GM19035 (cell line): ENCODE data around the gene GTF2A2.
"Not testable (repeated sequence)": the region's sequence is repeated elsewhere in the genome, so short reads cannot be mapped to it uniquely, and the experiment has no call there.

Experiments
- ATAC-seq: cut with Tn5 transposase; IDR thresholded peaks from one replicate; pipeline ENCODE4 v1.9.1; 2021; ENCODE audit not compliant: unreplicated experiment

Gene GTF2A2, protein sequence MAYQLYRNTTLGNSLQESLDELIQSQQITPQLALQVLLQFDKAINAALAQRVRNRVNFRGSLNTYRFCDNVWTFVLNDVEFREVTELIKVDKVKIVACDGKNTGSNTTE

DNA sequence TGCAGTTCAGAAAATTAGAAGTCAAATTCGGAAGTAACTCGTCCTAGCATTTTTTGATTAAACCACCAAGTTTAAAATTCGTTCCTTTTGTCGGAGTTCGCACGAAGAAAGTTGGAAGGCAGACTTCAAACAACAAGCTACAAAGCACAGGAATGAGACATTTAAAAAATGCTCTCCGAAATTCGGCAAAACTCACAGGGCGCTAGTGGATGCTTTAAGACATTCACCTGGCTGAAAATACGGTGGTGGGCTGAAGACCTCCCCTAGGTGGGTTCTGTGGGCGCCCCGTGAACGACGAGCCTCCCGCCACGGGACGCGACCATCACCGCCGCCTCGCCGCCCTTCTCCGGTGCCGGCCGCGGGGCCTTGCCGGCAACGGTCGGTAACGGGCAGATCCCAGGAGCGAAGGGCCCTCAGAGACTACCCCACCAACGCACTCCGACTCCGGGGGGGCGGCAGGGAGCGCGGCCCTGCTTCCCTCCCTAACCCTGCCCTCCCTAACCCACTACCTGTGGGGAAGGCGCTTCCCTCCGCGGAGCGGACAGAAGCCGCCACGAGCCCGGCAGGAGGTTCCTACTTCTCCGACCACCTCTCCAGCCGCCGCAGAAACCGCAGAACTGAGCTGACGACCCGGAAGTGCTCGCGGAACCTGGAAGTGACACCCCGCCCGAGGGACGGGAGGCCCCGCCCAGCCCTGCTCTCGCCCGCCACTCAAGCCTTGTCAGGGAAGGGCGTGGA, at the start of gene GTF2A2:
Gene GTF2A2, minus strand, starts transcription at position 619 of the 738 bp plus-strand sequence. CDS start 5,238 bp downstream, outside the sequence.
- ATAC-seq: peak; percentile 98

DNA sequence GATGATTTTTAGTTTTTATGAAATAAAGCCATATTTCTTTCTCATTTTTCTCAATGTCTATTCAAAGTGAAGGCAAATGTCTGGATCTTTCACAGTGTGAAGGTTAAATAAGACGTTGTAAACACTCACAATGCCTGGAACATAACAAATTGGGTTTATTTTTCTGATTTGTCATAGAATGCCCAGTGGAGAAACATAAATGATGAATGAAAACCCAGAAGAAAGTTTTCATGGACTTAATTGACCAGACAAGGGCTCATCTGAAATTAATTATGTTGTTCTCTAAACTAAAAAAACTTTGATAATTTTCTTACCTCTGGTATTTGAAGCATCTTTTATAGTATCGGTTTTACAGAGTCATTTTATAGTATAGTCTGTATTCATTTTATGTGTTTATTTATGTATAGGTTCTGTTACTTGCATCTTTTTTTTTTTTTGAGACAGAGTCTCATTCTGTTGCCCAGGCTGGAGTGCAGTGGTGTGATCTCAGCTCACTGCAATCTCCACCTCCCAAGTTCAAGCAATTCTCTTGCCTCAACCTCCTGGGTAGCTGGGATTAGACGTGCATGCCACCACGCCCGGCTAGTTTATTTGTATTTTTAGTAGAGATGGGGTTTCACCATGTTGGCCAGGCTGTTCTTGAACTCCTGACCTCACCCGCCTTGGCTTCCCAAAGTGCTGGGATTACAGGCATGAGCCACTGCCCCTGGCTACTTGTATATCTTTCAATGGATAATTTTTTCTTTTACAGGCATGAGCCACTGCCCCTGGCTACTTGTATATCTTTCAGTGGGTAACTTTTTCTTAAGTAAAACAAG, 46.9 kb upstream of the GTF2A2 start:
- no peak for ATAC-seq

DNA sequence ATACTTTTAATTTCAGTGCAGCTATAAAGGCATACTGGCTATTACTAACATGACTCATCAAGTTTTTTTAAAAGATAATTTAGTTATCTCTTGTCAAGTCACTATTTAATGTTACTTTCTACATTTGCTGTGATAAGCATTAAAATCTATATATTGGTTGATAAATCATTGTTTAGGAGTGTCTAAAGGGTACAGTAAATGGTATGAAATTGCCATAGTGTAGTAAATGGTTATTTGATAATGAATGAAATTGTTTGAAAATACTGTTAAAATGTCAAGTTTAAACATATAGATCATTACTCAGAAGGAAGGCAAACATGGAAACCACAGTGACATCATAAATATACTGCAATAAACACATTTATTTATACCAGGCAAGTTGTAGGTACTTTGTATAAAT, 45.0 kb upstream of the GTF2A2 start:
- ATAC-seq: no peak

DNA sequence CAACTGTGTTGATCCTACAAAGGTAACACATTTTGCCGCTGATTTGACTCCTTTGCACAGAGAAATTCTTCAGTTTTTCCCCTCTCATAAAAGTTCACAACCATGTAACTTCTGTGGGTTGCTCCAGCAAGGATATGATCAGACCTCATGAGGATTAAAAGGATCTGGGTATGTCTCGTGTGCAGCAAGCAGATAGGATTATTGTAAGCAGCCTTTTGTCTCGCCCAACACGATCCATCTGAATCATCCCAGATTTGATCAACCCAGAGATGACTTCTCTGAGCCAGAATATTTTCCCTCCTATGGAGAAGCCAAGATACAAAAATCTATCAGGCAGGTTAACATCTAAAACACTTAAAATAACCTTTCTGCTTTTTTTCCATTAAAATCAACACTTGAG, 44.6 kb upstream of the GTF2A2 start:
- ATAC-seq: no peak

DNA sequence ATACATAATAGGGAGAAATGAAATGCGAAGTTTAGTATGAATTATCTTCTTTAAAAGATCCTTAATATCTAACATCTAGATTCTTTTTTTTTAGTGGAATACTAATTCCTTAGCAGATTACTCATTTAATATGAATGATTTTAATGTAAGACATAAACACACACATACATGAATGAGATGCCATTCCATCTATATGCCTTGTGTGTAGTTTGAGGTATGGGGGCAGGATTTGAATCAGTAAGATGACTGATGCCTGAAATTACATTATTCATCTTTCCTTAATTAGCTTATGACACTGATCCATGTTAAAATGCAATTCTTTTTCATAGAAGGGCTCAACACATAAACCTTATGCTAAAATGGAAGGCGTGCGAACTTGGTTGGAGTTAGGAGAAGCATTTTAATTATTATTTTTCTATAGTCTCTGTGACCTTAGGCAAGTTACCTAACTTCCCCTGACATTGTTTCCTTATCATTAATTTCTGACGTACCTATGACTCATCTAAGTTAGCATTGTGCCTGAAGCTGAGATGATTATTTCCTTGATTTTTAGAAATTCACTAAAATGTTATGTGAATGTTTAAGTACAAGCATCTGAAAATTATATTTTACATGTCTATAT, 42.6 kb upstream of the GTF2A2 start:
- no peak for ATAC-seq

DNA sequence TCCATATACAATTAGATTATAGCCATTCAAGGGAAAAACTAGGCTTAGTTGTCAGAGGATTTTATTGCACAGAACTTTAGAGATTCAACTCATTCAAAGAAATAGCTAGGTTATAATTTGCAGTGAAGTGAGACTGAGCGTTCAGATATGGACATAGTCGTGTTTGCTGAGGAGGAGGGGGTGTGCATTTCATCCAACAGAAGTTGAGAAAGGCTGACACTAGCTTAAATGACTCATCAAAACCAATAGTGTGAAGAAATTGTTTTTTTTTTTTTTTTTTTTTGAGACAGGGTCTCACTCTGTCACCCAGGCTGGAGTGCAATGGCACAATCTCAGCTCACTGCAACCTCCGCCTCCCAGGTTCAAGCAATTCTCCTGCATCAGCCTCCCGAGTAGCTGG, 40.8 kb upstream of the GTF2A2 start:
- ATAC-seq: not testable (repeated sequence)

DNA sequence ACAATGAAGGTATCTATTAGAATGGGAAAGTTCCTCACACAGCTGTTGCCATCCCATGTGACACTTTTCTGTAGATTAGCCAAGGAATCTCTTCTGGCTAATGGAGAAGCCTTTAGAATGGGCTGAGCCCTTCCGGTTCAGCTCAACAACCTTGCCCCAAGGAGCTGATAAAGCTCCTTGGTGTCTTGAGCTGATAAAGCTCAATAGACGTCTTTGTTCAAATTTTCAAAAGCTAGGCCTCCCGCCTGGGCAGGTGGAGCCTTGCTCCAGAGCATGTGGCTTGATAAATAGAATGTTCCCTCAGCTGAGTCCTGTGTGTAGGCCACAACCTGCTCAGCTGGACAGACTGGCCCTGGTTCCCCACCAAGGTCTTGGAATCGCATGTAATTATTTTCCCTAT, 39.0 kb upstream of the GTF2A2 start:
- ATAC-seq: no peak

DNA sequence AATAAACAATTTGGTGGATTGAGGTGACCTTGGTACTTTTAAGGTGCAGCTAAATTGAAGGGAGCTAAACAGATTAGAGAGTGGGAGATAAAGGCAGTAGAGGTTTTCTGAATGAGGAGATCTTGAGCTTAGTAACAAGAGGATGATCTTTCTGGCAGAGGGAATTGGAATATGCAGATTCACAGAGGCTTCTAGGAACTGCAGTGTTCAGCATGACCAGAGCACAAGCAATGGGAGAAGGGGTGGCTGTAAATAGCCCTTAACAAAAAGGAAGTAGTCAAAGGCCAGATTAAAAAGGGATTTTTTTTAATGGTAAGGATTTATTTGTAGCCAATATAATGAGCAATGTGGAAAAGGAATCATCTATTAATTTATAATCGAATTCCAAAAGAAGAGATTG, 37.5 kb upstream of the GTF2A2 start:
- ATAC-seq: no peak

DNA sequence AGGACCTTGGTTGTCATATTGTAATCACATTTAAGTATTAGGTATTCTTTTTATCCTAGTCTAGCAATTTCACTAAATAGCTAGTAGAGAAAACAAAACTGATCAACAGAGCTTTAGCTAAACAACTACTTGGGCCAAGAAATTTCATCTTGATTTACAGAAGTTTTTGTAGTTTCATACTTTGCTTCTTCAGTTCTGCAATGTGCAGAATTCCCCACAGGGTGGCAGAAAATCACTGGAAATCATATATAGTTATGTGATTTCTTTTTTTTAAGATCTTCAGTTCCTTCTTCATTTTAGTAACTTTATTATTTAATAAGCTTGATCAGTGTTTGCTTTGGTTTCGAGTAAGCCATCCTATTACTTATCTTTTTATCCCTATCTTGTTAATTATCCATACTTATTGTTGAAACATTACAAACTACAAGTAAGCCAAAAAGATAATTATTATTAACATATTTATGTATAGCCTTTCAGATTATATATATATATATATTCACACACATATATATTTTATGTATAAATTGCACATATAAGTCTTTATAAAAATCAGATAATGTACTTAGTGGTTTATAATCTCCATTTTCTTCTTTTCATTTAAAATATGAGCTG, 34.0 kb upstream of the GTF2A2 start:
- no peak for ATAC-seq

DNA sequence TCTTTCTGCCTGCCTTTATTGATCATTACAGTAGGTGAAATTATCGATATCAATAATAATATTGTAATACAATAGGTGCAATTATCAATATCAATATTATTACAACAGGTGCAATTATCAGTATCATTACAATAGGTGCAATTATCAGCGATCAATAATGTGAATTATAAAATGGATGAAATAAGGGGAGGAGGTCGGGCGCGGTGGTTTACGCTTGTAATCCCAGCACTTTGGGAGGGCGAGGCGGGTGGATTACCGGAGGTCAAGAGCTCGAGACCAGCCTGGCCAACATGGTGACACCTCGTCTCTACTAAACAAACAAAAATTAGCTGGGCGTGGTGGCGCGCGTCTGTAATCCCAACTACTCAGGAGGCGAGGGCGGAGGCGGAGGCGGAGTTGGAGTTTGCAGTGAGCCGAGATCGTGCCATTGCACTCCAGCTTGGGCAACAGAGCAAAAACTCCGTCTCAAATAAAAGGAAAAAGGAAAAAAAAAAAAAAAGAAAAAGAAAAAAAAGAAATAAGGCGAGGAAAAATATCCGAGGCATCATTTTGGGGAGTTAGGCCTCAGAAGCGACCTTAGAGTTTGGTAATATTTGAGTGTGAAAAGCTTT, 32.4 kb upstream of the GTF2A2 start:
- peak; percentile 26 for ATAC-seq

DNA sequence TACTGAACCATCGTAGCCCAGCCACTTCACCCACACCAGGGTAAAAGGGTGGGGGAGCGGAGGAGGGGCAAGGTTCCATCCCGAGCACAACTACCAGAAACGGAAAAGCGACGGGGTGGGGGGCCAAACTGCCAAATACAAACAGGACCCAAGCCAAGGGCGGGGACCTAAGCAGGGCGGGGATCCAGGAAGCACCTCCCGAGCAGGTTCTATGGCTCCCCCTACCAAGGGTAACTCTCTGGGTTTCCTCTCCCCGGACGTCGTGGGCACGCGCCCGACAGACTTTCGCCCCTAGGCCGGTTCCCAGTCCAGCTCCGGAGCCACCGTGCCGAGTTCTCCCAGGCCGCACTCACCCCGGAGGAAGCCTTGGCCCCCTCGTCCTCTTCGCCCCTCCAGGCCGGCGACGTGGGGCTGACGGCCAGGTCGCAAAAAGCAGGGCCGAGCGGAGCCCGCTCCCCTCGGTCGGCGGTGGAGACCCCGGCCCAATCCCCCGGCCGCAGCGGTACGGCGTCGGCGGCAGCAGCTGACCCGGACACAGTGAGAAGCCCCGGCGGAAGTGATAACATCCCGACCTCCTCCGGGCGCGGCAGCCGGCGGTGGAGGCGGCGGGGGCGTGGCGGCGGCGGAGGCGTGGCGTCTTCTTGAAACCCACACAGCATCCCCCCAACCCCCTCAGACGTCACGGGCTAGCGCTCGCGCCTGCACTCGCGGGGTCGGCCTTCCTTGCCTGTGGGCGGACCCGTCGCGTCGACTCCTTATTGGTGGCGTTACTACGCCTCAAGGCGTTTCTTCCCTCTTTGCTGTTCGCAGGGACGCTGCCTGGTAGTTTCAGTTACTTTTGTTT, 31.7 kb upstream of the GTF2A2 start, which contains the start of gene BNIP2:
Gene BNIP2, minus strand, starts transcription at position 539 of the 844 bp plus-strand sequence. CDS start 6,863 bp downstream, outside the sequence.
- peak; percentile 84 for ATAC-seq

DNA sequence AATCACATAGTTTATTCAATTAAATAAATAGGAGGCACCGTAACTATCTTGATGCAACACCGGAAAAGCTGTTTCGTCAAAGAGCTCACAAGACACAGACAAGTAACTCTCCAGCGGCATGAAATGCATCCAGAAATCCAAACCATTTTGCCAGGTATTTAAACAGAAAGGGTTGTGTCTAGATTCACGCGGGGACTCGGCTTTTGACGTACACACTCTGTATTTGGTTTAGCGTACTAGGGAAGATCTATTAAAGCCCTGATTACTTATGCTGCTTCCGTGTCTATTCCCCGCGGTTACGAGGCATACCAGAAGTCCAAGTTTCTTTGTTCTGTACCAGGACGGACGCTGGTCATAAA, 31.1 kb upstream of the GTF2A2 start:
- ATAC-seq: peak; percentile 1

DNA sequence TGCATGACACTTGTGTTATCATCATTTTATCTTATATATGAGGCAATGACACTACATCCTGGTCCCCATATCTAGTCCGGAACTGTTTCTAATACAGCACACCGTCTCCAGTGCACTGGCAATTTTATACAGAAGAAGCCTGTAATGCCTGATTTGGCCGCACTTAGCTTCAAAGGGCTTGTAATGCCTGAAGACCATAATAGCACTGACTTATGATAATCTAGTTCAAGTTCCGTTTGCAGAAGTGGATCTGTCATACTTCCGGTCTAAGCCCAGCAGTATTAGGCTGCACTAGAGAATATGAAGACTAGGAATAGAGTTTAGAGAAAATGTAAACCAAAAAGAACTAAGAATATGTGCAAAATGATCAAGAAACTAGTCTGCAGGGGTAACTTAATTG, 30.5 kb upstream of the GTF2A2 start:
- no peak for ATAC-seq

DNA sequence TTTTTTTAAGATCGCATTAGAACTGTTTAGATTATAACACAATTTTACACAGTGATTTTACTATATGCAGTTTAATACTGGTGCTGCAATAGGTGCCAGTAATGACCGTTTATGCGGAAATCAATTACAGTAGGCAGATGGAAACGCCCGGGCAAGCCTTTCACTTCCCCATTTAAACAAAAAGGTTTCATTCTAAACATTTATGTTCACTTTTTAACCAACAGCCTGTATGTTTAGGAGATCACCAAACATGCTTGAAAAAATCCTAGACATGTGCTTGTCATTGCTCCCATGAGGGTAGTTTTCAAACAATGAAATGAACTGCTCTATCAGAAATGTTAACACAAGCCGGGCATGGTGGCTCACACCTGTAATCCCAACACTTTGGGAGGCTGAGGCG, 29.1 kb upstream of the GTF2A2 start:
- ATAC-seq: no peak

DNA sequence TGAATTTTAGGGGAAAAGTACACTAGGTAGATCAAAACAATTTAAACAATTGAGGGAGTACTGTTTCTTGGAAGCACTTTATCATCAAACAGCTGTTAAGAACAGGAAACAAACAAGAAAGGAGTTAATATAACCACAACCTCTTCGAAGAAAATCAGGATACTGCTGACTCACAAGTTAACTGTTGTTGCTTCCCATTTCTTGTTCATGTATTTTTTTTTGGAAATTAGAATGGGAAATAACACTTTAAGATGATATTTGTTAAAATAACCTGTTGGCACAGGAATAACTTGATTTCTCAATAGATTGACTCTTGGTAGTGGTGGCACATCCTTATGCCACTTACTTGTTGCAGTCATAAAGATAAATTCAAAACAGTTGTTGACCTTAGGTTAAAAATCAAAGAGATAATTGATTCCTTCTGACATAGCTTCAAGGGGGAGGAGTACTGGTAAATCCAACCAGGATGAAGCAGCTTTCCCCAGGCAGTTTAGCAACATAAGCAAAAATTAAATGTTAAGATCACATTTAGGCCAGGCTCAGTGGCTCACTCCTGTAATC, 28.5 kb upstream of the GTF2A2 start:
- ATAC-seq: no peak

DNA sequence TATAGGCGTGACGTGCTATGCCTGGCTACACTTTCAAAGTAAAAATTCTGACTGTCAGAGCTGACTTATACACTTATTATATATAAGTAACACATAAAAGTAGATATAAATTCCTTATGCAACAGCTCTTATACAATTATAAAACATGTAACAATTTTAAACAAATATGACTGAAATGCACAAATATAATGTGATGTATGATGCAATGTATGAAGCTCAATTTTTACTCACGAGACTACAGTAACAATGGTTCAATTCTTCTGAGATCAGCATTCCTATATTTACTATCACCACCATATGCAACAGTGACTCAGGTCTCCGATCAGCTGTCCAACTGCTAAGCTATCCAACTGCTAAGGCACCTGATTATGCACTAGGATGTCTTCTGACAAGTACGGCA, 23.6 kb upstream of the GTF2A2 start:
- no peak for ATAC-seq

DNA sequence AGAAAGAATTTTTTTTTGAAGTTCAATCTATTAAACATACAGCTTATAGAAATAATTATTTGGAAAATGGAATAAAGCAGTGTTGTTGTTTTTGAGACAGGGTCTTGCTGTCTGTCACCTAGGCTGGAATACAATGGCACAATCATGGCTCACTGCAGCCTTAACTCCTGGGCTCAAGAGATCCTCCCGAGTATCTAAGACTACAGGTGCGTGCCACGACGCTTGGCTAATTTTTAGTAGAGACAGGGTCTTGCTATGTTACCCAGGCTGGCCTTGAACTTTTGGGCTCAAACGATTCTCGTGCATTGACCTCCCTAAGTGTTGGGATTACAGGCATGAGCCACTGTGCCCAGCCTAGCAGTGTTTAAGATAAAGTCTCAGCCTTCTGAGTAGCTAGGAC, 23.0 kb upstream of the GTF2A2 start:
- no peak for ATAC-seq

DNA sequence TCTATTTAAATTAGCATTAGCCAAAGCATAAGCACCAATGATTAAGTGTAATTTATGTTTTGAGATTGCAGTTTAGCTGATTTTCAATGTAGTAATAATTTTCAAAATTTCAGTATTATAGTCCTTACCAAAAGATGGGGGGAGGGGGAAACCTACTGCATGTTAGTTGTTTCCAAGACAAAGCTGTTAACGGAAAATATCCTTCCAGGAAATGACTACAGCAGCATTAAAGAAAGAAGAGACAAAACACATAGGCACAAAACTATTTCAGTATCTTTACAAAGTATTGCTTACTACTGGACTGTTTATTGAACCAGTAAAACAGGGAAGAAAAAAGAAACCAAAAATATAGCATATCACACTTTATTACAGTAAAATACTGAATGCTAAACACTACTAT, 21.3 kb upstream of the GTF2A2 start:
- ATAC-seq: no peak

DNA sequence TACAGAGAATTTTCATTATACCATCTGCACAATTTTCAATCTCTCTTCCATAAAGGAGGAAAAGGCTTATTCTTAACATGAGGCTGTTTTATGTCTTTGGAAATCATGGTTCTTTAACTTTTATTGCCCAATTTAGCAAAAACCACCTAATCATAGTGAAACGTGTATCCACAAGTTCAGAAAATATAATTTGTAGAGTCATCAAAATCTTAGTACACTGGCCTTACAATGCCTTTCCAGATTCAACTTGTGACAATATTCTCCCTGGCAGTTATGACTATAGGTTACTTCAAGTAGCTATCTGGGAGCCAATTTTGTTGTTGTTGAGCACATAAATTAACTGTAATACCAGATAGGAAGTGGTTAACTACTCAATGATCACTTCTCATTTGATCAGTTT, 20.9 kb upstream of the GTF2A2 start:
- ATAC-seq: no peak

DNA sequence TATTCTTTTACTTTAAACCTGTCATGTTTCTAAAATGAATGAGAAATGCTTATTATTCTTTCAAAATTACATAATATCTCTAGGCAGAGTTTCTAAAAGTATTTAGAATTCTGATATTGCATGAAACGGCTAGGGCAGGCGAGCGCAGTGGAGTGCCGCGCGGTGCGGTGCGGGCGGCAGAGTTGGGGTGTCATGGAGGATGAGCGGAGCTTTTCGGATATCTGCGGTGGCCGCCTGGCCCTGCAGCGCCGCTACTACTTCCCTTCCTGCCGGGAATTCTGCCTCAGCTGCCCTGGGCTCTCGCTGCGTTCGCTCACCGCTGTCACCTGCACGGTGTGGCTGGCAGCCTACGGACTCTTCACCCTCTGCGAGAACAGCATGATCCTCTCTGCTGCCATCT, 19.2 kb upstream of the GTF2A2 start:
- ATAC-seq: no peak
